ENCODE measurements around the gene HOXC13. TPM values are rescaled to one million over a fixed set of nuclear protein-coding genes. Genes with fewer than 3 reads are reported as not detected.

Gene HOXC13
- not detected for polyA plus RNA-seq (2012; ENCODE audit: missing spikeins)

- DNase-seq (ENCODE audit: insufficient read length) (no peak), FAIRE-seq (no peak)
Measured at GRCh38 chr12:53938326-53939140, at the start of gene HOXC13. Gene HOXC13 (plus strand): TSS chr12:53938831. CDS start chr12:53938907, 76 bp downstream.

DNA sequence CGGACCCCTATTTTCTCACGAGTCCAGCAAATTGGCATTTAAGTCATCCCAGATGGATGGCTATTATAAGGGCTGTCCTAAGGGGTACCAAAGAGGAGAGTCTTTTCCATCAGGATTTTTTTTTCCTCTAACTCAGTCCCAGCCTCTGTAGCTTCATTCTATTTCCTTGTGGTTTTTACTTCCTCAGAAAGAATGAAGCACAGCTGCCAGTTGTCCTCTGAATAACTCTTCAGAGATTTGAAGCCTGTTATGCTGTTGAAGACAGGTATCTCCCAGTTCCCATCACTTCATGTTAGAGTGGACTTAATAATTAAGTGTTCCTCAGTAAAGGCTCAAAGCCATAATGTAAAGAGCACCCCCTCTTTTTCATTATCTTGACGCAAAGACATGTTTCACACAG lies 48.5 kb upstream of the HOXC13 start:
- DNase-seq (ENCODE audit: insufficient read length) (no peak), FAIRE-seq (no peak)
- TF ChIP-seq POLR2AphosphoS5 (IDR thresholded peaks at IDR 0.05; ENCODE audit: low read depth, low read length) = no peak
- TF ChIP-seq TAF1 (IDR thresholded peaks at IDR 0.05; ENCODE audit: borderline replicate concordance, low read depth, low read length) = no peak
- TF ChIP-seq POLR2A (IDR thresholded peaks at IDR 0.05; ENCODE audit: low read depth, low read length) = no peak

More at GRCh38 chr12:53938326-53939140, at the start of gene HOXC13:
- TF ChIP-seq POLR2AphosphoS5 (IDR thresholded peaks at IDR 0.05; ENCODE audit: low read depth, low read length) (no peak), POLR2A (IDR thresholded peaks at IDR 0.05; ENCODE audit: low read depth, low read length) (no peak), TAF1 (IDR thresholded peaks at IDR 0.05; ENCODE audit: borderline replicate concordance, low read depth, low read length) (no peak)

DNA sequence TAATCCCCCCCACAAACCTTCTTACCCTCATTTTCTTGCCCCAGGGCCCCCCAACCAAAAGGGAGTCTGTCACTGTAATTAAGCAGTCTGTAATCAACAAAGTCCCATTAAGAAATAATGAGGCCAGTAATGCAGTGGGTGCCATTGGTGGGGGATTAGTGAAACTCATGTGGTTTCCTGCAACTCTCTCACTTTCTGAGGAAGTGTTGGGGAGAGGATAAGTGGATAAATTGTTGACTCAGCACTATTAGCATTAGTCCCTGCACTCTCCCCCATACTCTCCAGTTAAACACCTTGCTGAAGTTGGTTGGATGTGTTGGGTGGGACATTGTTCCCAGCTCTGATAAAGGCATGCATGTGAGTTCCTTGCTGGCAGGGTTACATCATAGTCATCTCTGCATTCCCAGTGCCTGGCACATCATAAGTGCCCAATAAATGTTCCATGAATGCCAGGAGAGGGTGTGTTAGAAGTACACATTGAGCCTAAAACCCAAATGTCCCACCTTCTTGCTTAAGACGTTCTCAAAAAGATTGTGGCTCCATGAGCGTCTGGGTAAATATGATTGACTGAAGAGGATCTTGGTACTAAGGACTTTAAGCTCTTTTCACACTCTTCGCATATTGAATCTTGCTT lies 45.8 kb upstream of the HOXC13 start:
- FAIRE-seq (no peak), DNase-seq (ENCODE audit: insufficient read length) (no peak)
- TF ChIP-seq POLR2A (IDR thresholded peaks at IDR 0.05; ENCODE audit: low read depth, low read length) = no peak
- no peak for TF ChIP-seq POLR2AphosphoS5 (IDR thresholded peaks at IDR 0.05; ENCODE audit: low read depth, low read length)
- no peak for TF ChIP-seq TAF1 (IDR thresholded peaks at IDR 0.05; ENCODE audit: borderline replicate concordance, low read depth, low read length)

DNA sequence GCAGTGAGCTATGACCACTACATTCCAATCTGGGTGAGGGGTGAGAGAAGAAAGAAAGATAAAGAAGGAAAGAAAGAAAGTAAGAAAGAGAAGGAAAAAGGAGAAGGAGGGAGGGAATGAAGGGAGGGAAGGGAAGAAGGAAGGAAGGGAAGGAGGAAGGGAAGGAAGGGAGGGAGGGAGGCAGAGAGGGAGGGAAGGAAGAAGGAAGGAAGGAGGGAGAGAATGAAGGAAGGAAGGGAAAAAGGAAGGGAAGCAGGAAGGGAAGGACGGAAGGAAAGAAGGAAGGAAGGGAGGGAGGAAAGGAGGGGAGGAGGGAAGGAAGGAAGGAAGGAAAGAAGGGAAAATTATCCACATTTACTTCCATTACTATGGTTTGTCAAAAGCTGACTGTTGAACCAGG lies 39.4 kb upstream of the HOXC13 start:
- DNase-seq (ENCODE audit: insufficient read length) (no peak), FAIRE-seq (no peak)
- TF ChIP-seq TAF1 (IDR thresholded peaks at IDR 0.05; ENCODE audit: borderline replicate concordance, low read depth, low read length) = no peak
- no peak for TF ChIP-seq POLR2A (IDR thresholded peaks at IDR 0.05; ENCODE audit: low read depth, low read length)
- TF ChIP-seq POLR2AphosphoS5 (IDR thresholded peaks at IDR 0.05; ENCODE audit: low read depth, low read length) = no peak

- TF ChIP-seq POLR2AphosphoS5 (IDR thresholded peaks at IDR 0.05; ENCODE audit: low read depth, low read length) (no peak), TAF1 (IDR thresholded peaks at IDR 0.05; ENCODE audit: borderline replicate concordance, low read depth, low read length) (no peak), POLR2A (IDR thresholded peaks at IDR 0.05; ENCODE audit: low read depth, low read length) (no peak)
- DNase-seq (ENCODE audit: insufficient read length) (no peak), FAIRE-seq (no peak)
Measured at GRCh38 chr12:53907103-53907502, 31.5 kb upstream of the HOXC13 start.

- DNase-seq (ENCODE audit: insufficient read length) (no peak), FAIRE-seq (no peak)
- TF ChIP-seq POLR2AphosphoS5 (IDR thresholded peaks at IDR 0.05; ENCODE audit: low read depth, low read length) (no peak), TAF1 (IDR thresholded peaks at IDR 0.05; ENCODE audit: borderline replicate concordance, low read depth, low read length) (no peak), POLR2A (IDR thresholded peaks at IDR 0.05; ENCODE audit: low read depth, low read length) (no peak)
Measured at GRCh38 chr12:53916788-53917655, 21.6 kb upstream of the HOXC13 start.

DNA sequence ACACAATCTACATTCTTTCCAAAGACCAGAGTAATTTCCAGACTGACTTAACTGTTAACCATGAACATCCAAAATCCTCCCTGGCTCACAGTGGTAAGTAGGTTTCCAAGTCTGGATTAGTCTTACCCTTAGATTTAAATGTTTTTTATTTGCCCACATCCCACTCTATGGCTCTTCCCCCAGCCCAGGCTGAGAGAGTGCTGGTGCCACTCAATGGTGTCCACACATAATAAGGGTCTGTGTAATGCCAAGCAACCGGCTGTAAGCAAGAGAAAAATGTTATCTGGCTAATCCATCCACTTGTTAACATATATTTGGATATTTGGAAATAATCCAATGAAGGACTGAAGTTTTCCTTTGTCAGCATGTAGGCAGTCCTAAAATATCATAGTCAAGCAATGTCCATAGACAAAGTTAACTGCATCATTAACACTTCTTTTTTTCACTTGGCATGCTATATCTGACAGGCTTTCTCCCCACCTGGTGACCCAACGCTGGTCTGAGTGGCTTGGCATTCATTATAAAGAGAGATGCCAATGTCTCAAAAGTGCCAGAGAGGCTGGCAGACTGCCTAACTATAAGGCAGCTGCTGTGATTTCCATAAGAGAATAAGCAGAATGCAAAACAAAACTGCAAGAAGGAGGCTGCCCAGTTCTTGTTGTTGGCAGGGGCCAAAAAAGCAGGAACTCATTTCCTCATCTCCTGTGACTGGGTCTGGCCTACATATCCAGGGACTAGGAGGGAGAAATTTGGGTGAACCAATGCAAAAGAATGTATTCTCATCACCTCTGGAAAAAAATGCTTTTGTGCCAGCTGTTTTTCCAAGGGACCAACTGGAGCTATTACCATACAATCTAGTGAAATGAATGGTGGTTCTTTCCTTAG lies 13.9 kb upstream of the HOXC13 start:
- TF ChIP-seq POLR2AphosphoS5 (IDR thresholded peaks at IDR 0.05; ENCODE audit: low read depth, low read length) (no peak), TAF1 (IDR thresholded peaks at IDR 0.05; ENCODE audit: borderline replicate concordance, low read depth, low read length) (no peak), POLR2A (IDR thresholded peaks at IDR 0.05; ENCODE audit: low read depth, low read length) (no peak)
- no peak for DNase-seq (ENCODE audit: insufficient read length)
- no peak for FAIRE-seq

- no peak for DNase-seq (ENCODE audit: insufficient read length)
- FAIRE-seq = no peak
- no peak for TF ChIP-seq TAF1 (IDR thresholded peaks at IDR 0.05; ENCODE audit: borderline replicate concordance, low read depth, low read length)
Measured at GRCh38 chr12:53927220-53928029, 11.2 kb upstream of the HOXC13 start.

- TF ChIP-seq POLR2A (IDR thresholded peaks at IDR 0.05; ENCODE audit: low read depth, low read length) (no peak), TAF1 (IDR thresholded peaks at IDR 0.05; ENCODE audit: borderline replicate concordance, low read depth, low read length) (no peak), POLR2AphosphoS5 (IDR thresholded peaks at IDR 0.05; ENCODE audit: low read depth, low read length) (no peak)
- DNase-seq (ENCODE audit: insufficient read length) = no peak
- FAIRE-seq = no peak
Measured at GRCh38 chr12:53928054-53928835, 10.4 kb upstream of the HOXC13 start.
